Mammary epithelial cell (primary cell): ENCODE measurements around the gene DNAJC13.
"Not testable (repeated sequence)": the region's sequence is repeated elsewhere in the genome, so short reads cannot be mapped to it uniquely, and the experiment has no call there.

Experiments used
- EZH2 ChIP-seq: IDR thresholded peaks from 2 replicates; pipeline ENCODE4 v1.6.1; 2012; ENCODE audit warnings: low read length, inconsistent platforms, borderline replicate concordance
- TF ChIP-seq, protein P1 (sequence below), 2 donors: IDR thresholded peaks in 1 of 2; conservative IDR thresholded peaks in 1 of 2; 2 replicates each; pipeline ENCODE4 v1.5.1; 2011 to 2012; ENCODE audit warnings: inconsistent platforms in 2 of 2, low read length in 2 of 2, mild to moderate bottlenecking in 2 of 2, control low read depth in 1 of 2, low read depth in 1 of 2; ENCODE audit not compliant: insufficient read depth in 1 of 2; ENCODE audit errors: extremely low read depth in 1 of 2

GRCh38 chr3:132376945-132377354, 40.4 kb upstream of the DNAJC13 start:
- TF ChIP-seq, protein P1, sequence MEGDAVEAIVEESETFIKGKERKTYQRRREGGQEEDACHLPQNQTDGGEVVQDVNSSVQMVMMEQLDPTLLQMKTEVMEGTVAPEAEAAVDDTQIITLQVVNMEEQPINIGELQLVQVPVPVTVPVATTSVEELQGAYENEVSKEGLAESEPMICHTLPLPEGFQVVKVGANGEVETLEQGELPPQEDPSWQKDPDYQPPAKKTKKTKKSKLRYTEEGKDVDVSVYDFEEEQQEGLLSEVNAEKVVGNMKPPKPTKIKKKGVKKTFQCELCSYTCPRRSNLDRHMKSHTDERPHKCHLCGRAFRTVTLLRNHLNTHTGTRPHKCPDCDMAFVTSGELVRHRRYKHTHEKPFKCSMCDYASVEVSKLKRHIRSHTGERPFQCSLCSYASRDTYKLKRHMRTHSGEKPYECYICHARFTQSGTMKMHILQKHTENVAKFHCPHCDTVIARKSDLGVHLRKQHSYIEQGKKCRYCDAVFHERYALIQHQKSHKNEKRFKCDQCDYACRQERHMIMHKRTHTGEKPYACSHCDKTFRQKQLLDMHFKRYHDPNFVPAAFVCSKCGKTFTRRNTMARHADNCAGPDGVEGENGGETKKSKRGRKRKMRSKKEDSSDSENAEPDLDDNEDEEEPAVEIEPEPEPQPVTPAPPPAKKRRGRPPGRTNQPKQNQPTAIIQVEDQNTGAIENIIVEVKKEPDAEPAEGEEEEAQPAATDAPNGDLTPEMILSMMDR (conservative IDR thresholded peaks at IDR 0.05 in 1 of 2, IDR thresholded peaks at IDR 0.05 in 1 of 2; ENCODE audit: extremely low read depth in 1 of 2, insufficient read depth in 1 of 2, low read depth in 1 of 2, low read length in 2 of 2): not testable (repeated sequence)
- TF ChIP-seq EZH2: not testable (repeated sequence)
